Peyer's patch (tissue), 4 donors: Measurements from ENCODE around the gene ARHGAP26.

Experiments
- POLR2A ChIP-seq, 2 donors: fragments of 450-650 bp; IDR thresholded peaks; one replicate each; pipeline ENCODE4 v1.5.1; 2017; ENCODE audit warnings: antibody characterized with exemption in 2 of 2, mild to moderate bottlenecking in 2 of 2, moderate library complexity in 2 of 2
- TF ChIP-seq, protein P1 (sequence below), 6 experiments: fragments of 450-650 bp in 4 of 6; fragments of 200-600 bp in 2 of 6; sonication (generic) in 1 of 6; IDR thresholded peaks; one replicate each; pipeline ENCODE4 v1.5.1; 2017 to 2019; ENCODE audit warnings: antibody characterized with exemption in 6 of 6, mild to moderate bottlenecking in 3 of 6, moderate library complexity in 1 of 6

DNA sequence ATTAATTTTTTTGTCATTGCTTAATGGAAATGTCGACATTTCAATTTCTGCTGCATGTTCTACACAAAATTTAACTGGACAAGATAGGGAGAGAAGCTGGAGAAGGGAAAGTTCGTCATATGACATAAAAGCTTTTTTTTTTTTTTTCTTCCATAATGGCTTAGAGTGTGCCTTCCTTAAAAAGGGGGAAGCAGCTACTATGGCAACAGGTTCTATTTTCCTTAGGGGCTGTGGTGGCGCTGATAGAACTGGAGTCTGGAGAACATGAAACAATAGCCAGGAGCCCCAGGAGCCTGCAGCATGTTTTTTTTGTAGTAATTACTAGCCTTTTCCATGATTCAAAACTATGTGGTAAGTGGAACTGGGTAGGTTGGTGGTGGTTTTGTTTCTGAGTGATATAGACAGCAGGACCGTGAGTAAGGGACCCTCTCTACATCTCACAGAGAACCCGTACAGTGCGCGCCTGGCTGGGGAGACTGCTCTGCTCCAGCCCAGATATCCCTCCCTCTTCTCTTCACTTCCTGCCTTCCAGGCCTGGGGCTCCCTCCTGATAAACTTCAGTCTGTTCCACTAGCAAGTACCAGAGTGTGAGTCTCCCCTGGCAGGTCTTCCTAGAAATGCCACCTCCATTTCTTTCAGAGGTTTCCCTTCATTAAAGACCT is 331.7 kb downstream of the ARHGAP26 start:
- TF ChIP-seq POLR2A (IDR thresholded peaks at IDR 0.05): no peak
- TF ChIP-seq, protein P1, sequence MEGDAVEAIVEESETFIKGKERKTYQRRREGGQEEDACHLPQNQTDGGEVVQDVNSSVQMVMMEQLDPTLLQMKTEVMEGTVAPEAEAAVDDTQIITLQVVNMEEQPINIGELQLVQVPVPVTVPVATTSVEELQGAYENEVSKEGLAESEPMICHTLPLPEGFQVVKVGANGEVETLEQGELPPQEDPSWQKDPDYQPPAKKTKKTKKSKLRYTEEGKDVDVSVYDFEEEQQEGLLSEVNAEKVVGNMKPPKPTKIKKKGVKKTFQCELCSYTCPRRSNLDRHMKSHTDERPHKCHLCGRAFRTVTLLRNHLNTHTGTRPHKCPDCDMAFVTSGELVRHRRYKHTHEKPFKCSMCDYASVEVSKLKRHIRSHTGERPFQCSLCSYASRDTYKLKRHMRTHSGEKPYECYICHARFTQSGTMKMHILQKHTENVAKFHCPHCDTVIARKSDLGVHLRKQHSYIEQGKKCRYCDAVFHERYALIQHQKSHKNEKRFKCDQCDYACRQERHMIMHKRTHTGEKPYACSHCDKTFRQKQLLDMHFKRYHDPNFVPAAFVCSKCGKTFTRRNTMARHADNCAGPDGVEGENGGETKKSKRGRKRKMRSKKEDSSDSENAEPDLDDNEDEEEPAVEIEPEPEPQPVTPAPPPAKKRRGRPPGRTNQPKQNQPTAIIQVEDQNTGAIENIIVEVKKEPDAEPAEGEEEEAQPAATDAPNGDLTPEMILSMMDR (IDR thresholded peaks at IDR 0.05): no peak
